HG03342 (cell line): ENCODE measurements around the gene PDE10A.
"Not testable (repeated sequence)": the region's sequence is repeated elsewhere in the genome, so short reads cannot be mapped to it uniquely, and the experiment has no call there.

Experiments
- ATAC-seq: cut with Tn5 transposase; IDR thresholded peaks from one replicate; pipeline ENCODE4 v1.9.1; 2021; ENCODE audit warnings: mild to moderate bottlenecking, moderate library complexity; ENCODE audit not compliant: unreplicated experiment

Gene PDE10A

GRCh38 chr6:165486183-165487137 lies 176.6 kb downstream of the PDE10A start:
- ATAC-seq: no peak

- ATAC-seq: no peak
Observed at GRCh38 chr6:165484178-165484889, 178.7 kb downstream of the PDE10A start.

GRCh38 chr6:165481921-165482320 lies 181.1 kb downstream of the PDE10A start:
- no peak for ATAC-seq

GRCh38 chr6:165480916-165481315 lies 182.1 kb downstream of the PDE10A start:
- ATAC-seq: no peak

- ATAC-seq: no peak
Observed at GRCh38 chr6:165478581-165478980, 184.5 kb downstream of the PDE10A start.

DNA sequence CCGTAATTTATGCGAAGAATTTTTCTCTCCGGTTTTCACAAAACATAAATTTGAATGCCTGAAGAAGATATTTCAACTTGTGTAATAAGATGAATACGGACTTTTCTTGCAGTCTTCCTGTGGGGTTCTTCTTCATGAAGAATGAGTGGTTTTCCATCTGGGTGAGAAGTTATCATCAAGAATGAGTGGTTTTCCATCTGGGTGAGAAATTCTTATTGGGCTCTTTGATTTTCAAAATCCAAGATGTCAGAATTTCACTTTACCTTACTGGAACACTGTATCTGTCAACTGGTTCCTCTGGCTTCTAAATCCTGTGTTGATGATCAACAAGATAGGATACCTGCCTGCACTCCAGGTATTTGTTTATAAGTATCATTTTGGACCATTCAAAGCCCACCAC lies 193.6 kb downstream of the PDE10A start:
- no peak for ATAC-seq

DNA sequence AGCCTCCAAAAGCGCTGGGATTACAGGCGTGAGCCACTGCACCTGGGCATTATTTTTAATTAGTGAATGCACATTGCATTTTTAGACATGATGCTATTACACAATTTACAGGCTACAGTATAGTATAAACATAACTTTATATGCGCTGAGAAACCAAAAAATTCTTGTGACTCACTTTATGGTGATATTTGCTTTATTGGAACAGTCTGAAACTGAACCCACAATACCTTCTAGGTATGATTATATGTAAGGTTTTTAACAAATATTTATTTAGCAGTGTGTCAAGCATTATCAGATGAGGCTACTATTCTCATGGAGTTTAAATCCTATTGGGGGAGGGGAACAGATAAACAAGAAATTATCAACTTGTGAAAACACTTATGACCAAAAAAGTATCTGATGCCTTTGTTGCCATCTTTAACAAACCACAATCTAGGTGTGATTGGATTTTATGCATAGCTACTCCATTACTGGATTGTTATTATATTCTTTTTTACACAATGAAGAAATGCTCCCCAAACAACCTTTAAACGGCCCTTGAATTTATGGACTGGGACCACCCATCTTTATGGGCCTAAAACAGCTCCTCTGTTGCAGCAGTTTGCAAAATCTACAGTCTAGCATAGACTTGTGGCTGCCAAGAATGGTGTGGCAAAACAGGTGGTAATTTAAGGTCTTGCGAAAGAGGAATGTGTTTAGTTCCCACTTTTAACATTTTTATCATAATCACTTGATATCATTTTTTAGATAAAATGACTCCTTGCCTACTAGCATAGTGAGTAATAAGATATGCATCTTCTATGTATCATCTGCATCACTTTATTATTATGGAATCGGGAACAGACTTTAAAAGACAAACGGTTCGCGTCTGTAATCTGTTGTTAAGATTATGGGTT lies 194.5 kb downstream of the PDE10A start:
- ATAC-seq: no peak

GRCh38 chr6:165463499-165463898 lies 199.5 kb downstream of the PDE10A start:
- ATAC-seq: not testable (repeated sequence)

GRCh38 chr6:165459605-165460301 lies 203.3 kb downstream of the PDE10A start:
- not testable (repeated sequence) for ATAC-seq

DNA sequence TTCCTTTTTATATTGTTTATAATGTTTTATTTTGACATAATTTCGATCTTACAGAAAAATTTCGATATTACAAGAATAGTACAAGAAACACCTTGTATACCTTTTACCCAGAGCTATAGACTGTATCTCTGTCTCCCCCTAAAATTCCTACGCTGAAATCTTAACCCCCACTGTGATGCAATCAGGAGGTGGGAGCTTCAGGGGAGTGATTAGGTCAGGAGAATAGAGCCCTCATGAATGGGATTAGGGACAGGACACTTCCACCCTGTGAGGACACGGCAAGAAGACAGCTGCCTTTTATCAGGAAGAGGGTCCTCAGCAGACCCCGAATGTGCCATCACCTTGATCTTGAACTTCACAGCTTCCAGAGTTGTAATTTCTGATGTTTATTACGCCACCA lies 204.9 kb downstream of the PDE10A start:
- ATAC-seq: no peak

DNA sequence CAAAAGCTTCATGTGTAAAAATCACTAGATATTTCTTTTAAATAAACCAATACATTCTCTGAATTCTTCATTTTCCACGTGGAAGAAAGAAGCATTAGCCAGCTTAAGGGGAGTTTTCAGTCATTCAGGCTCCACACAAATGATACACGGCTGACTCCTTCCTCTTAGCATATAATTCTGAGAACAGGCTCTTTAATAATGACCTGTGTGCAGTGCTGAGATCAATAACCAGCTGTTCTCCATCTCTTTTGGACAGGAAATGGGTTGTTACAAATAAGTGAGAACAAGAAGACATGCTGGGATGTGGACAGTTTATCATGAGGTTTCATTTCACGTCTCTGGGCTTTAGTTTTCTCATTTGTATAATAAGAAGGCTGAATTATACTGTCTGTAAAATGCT lies 206.8 kb downstream of the PDE10A start:
- no peak for ATAC-seq

DNA sequence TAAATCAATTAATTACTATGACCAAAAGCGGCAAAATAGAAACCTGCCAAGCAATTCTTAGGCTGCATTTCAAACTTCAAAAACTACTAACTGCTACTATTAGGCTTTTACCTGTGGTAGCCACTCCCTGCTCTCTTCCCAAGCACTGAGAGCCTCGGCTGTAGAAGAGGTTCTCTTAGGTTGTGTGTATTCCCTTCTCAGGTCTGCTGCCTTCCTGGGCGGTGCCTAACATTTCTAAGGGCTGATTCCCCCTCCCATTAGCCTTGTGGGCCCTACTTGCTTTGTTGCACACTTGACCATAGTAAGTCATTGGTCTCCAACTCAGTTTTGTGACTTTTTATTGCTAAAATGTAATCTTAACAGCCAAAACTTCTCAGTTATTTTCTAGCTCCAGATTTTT lies 207.6 kb downstream of the PDE10A start:
- ATAC-seq: no peak

GRCh38 chr6:165453395-165453794 lies 209.6 kb downstream of the PDE10A start:
- no peak for ATAC-seq

DNA sequence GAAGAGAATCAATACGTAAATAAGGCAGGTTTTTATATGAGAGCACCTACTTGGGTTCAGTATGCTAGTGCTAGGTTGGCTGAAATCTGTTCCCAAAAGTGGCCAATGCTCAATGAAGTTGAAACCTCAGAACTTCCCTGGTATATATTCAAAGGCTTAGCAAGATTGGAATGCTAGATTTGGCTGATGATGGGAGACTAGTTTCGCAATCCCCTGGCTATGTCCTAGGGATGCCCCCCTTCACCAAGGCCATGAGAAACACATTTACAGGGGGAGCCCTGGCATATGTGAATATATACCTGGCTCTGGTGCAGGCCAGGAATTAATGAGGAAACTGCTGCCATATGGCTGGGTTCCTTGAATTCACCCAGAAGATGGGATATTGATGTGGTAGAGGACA lies 211.2 kb downstream of the PDE10A start:
- ATAC-seq: no peak

DNA sequence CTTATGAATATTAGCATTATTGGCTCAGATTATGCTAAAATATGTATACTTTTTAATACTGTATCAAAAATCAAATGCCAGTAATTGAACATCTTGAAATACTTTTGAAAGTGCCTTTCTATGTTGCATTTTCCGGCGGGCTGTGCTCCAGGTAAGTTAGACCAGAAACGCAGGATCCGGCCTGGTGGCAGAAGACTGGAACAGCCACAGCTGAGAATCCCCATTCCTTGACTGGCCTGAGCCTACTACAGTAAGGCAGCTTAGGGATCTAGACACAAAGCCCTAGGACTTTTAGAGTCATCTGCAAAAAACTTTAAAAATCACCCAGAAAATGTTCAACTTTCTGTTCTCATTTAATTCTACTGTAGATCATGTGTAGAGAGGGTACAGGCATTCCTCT lies 214.8 kb downstream of the PDE10A start:
- ATAC-seq: no peak

DNA sequence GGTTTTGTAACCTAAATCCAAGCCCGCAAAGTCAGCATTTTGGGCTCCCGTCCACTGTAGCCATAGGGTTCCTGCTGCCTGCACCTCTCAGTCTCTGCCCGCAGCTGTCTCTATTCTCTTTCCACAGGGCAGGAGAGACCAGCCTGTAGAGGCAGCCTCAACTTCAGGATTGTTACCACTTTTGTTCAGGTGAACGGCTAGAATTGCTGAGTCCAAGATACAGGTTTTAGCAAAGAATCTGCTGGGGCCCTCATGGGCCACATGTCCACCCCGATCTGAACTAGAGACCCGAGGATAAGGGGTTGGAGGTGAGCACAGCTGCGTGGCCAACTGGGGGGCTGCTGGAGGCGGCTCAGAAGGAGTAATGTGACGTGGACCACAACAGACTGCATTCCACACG lies 215.9 kb downstream of the PDE10A start:
- no peak for ATAC-seq

DNA sequence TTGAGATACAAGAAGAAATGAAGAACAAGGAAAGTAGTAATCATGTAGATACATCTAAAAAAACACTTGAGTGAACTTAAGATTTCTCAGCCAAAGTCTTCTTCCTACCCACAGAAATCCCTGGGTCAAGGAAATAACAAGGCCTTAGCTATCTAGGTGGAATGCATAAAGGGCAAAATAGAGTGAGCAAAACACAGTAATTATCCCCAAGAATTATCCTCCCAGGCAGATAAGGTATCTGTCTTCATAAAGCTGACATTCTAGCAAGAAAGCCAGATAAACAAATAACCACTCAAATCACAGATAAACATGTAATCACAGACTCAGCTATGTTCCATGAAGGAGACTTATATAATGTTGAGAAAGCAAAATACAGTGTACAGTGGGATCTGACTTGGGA lies 216.7 kb downstream of the PDE10A start:
- no peak for ATAC-seq

DNA sequence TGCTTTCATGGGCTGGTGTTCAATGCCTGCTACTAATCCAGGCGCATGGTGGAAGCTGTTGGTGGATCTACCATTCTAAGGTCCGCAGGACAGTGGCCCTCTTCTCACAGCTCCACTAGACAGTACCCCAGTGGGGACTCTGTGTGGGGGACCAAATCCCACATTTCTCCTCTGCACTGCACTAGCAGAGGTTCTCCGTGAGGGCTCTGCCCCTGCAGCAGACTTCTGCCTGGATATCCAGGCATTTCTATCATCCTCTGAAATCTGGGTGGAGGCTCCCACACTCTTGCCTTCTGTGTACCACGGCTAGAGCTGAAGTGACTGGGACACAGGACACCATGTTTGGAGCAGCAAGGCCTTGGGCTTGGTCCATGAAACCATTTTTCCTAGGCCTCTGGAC lies 219.6 kb downstream of the PDE10A start:
- ATAC-seq: no peak

- ATAC-seq: no peak
Observed at GRCh38 chr6:165441181-165441580, 221.9 kb downstream of the PDE10A start.

DNA sequence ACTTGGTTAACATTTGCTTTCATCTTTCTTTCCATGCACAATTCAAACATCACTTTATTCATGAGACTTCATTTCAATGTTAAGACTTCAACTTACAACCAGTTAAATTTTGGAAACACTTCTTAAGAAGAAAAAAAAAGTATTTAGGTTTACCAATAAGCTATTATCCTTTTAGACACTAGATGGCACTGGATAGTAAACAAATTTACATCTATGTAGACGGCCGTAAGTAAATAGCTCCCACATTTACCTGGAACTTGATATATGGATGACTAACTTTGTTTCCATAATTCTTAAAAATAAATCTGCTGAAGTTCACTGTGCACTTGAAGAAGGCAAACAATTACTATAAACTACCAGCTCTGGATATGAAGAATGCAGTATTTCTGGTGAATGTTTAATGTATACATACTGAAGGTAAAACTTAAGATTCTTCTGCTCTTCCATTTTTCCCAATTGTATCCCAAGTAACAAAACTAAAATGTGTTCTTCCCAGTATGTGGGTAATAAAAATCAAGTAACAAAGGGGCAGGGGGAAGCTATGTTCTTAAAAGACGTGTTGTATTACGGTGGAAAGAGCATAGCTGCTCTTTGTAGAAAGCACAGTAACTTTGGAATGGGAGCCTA lies 223.0 kb downstream of the PDE10A start:
- ATAC-seq: peak; percentile 75
